GM12878 (cell line): ENCODE results near the gene FXN. TPM values are rescaled to one million over a fixed set of nuclear protein-coding genes. Genes with fewer than 3 reads are reported as not detected.

Experiments
- ATAC-seq: fragments of 200-7000 bp; cut with Tn5 transposase; 3 replicates; pipeline ENCODE4 v1.9.1; 2020; ENCODE audit warnings: mild to moderate bottlenecking, moderate library complexity
- BruUV-seq: library from RNA; stranded (reverse); fragments of 400-500 nt; replicated peaks from 2 replicates; lab custom pipeline; 2021; lab: Mats Ljungman, UMichigan
- CTCF ChIA-PET: fragments of 300-600 bp; sonication (Branson Sonifier 250); formaldehyde crosslinking; extraction: SDS; loops from one replicate; lab custom pipeline; 2021; ENCODE audit warnings: inconsistent platforms; lab: Yijun Ruan, JAX
- POLR2A ChIA-PET: fragments of 350-600 bp; formaldehyde crosslinking; extraction: SDS; loops from one replicate; lab custom pipeline; 2021; ENCODE audit warnings: inconsistent platforms; lab: Charles Lee
- RAD21 ChIA-PET: fragments of 300-600 bp; sonication (Branson Sonifier 250); formaldehyde crosslinking; loops from one replicate; lab custom pipeline; 2023; ENCODE audit warnings: antibody characterized with exemption; ENCODE audit not compliant: unreplicated experiment; lab: Charles Lee
- SMC1A ChIA-PET: fragments of 300-600 bp; sonication (Branson Sonifier 250); formaldehyde crosslinking; loops from one replicate; lab custom pipeline; 2023; ENCODE audit not compliant: unreplicated experiment, uncharacterized antibody; lab: Charles Lee
- DNase-seq: peaks from one replicate; pipeline ENCODE4 v3.0.0-alpha.2; 2011; ENCODE audit warnings: low read depth, low spot score
- FAIRE-seq: peaks from 3 replicates; lab custom pipeline; 2011; peaks lifted over from hg19 to GRCh38; lab: Jason Lieb, UNC
- H2AFZ ChIP-seq: 2 replicates; pipeline ENCODE4 v1.6.0; 2011; ENCODE audit warnings: low read depth, low read length, control low read depth; ENCODE audit not compliant: control insufficient read depth
- H3K27ac ChIP-seq: 2 replicates; pipeline ENCODE4 v1.5.1; 2011; ENCODE audit warnings: control low read depth; ENCODE audit not compliant: control insufficient read depth, insufficient read depth
- H3K27me3 ChIP-seq, 2 experiments: replicated peaks in 1 of 2; 2 replicates each; pipeline versions ENCODE4 v1.6.0 to v1.6.1; 2011; ENCODE audit warnings: low read length in 1 of 2; ENCODE audit not compliant: control insufficient read depth in 2 of 2, insufficient read depth in 2 of 2
- H3K36me3 ChIP-seq, 2 experiments: 2 replicates each; pipeline ENCODE4 v1.5.1; 2011; ENCODE audit warnings: low read length in 1 of 2; ENCODE audit not compliant: control insufficient read depth in 2 of 2, insufficient read depth in 2 of 2
- H3K4me1 ChIP-seq: 2 replicates; pipeline ENCODE4 v1.6.1; 2011; ENCODE audit warnings: mild to moderate bottlenecking, low read length, moderate library complexity, mixed read lengths; ENCODE audit not compliant: control insufficient read depth, insufficient read depth
- H3K4me2 ChIP-seq: 2 replicates; pipeline ENCODE4 v1.6.0; 2011; ENCODE audit warnings: control low read depth; ENCODE audit not compliant: control insufficient read depth, insufficient read depth
- H3K4me3 ChIP-seq: fragments of 200-600 bp; sonication (generic); 2 replicates; pipeline ENCODE4 v1.5.1; 2016
- H3K79me2 ChIP-seq: 2 replicates; pipeline ENCODE4 v1.6.0; 2011; ENCODE audit warnings: low read length; ENCODE audit not compliant: control insufficient read depth, insufficient read depth
- H3K9ac ChIP-seq: 2 replicates; pipeline ENCODE4 v1.8.0; 2011; ENCODE audit warnings: low read length, control low read depth, mixed read lengths; ENCODE audit not compliant: control insufficient read depth, insufficient read depth
- H3K9me3 ChIP-seq: replicated peaks from 3 replicates; pipeline ENCODE4 v1.5.1; 2011; ENCODE audit warnings: mild to moderate bottlenecking, low read length; ENCODE audit not compliant: control insufficient read depth, insufficient read depth
- H4K20me1 ChIP-seq: 2 replicates; pipeline ENCODE4 v1.6.0; 2011; ENCODE audit not compliant: control insufficient read depth, insufficient read depth
- CEBPB ChIP-seq, 2 experiments: fragments of 150-350 bp in 1 of 2; IDR thresholded peaks; 2 replicates each; pipeline ENCODE4 v1.6.1; 2012 to 2014; ENCODE audit warnings: low read depth in 2 of 2, low read length in 2 of 2, borderline replicate concordance in 1 of 2, inconsistent platforms in 1 of 2
- CHD1 ChIP-seq: IDR thresholded peaks from 2 replicates; pipeline ENCODE4 v1.6.1; 2012; ENCODE audit warnings: low read depth, low read length, improper control_type of control experiment
- CHD4 ChIP-seq: fragments of 200-600 bp; sonication (generic); IDR thresholded peaks from 2 replicates; pipeline ENCODE4 v1.6.1; 2016; ENCODE audit warnings: mild to moderate bottlenecking
- EZH2 ChIP-seq: IDR thresholded peaks from 2 replicates; pipeline ENCODE4 v1.6.1; 2012; ENCODE audit warnings: low read depth, mild to moderate bottlenecking, control low read depth, inconsistent platforms, low read length, borderline replicate concordance; ENCODE audit not compliant: control insufficient read depth
- GABPA ChIP-seq: IDR thresholded peaks from 2 replicates; pipeline ENCODE4 v1.6.1; 2014; ENCODE audit warnings: antibody characterized with exemption, low read depth, mild to moderate bottlenecking, inconsistent platforms
- HDAC6 ChIP-seq: fragments of 200-600 bp; sonication (generic); IDR thresholded peaks from one replicate; pipeline ENCODE4 v1.8.0; 2017; ENCODE audit warnings: antibody characterized with exemption; ENCODE audit not compliant: unreplicated experiment
- HDGF ChIP-seq: fragments of 450-650 bp; IDR thresholded peaks from 2 replicates; pipeline ENCODE4 v1.6.1; 2016; ENCODE audit warnings: antibody characterized with exemption
- MYC ChIP-seq: IDR thresholded peaks from 2 replicates; pipeline ENCODE4 v1.6.1; 2011; ENCODE audit warnings: mild to moderate bottlenecking, low read length, moderate library complexity, inconsistent platforms; ENCODE audit not compliant: insufficient read depth, insufficient replicate concordance, insufficient read length, severe bottlenecking
- NFXL1 ChIP-seq: fragments of 450-650 bp; IDR thresholded peaks from 2 replicates; pipeline ENCODE4 v1.6.1; 2017; ENCODE audit warnings: antibody characterized with exemption, mild to moderate bottlenecking, borderline replicate concordance
- NFYA ChIP-seq: IDR thresholded peaks from 2 replicates; pipeline ENCODE4 v1.6.1; 2011; ENCODE audit warnings: low read depth, mild to moderate bottlenecking, low read length, improper control_type of control experiment, borderline replicate concordance
- PAX5 ChIP-seq: IDR thresholded peaks from 2 replicates; pipeline ENCODE4 v1.6.1; 2011; ENCODE audit warnings: low read depth, low read length, borderline replicate concordance
- POLR2AphosphoS5 ChIP-seq: IDR thresholded peaks from 2 replicates; pipeline ENCODE4 v1.6.1; 2011; ENCODE audit warnings: mild to moderate bottlenecking, low read length, inconsistent platforms
- SMC3 ChIP-seq: IDR thresholded peaks from 2 replicates; pipeline ENCODE4 v1.6.1; 2011; ENCODE audit warnings: low read length, improper control_type of control experiment, borderline replicate concordance
- SRF ChIP-seq, 2 experiments: IDR thresholded peaks; 2 replicates each; pipeline ENCODE4 v1.6.1; 2011; ENCODE audit warnings: low read depth in 2 of 2, low read length in 2 of 2, mild to moderate bottlenecking in 1 of 2, moderate library complexity in 1 of 2
- WRNIP1 ChIP-seq: IDR thresholded peaks from 2 replicates; pipeline ENCODE4 v1.6.1; 2011; ENCODE audit warnings: low read depth, low read length, improper control_type of control experiment, borderline replicate concordance
- ZNF207 ChIP-seq: fragments of 450-650 bp; IDR thresholded peaks from 2 replicates; pipeline ENCODE4 v1.6.1; 2014; ENCODE audit warnings: antibody characterized with exemption, mild to moderate bottlenecking, borderline replicate concordance
- WGBS: methylation state at CpG from one replicate; pipeline ENCODE4 v1.1.6; 2016; ENCODE audit warnings: low lambda C conversion rate; ENCODE audit not compliant: insufficient replicate concordance, insufficient coverage; ENCODE audit errors: missing lambda C conversion rate; 5-methylcytosine and 5-hydroxymethylcytosine counted together
- in situ Hi-C: fragments of 300-500 bp; cut with MboI; formaldehyde crosslinking; loops from 9 replicates; pipeline ENCODE4 v1.14.3; 2018; ENCODE audit warnings: mixed read lengths
- intact Hi-C: fragments of 100-400 bp; cut with micrococcal nuclease; formaldehyde crosslinking; loops from one replicate; pipeline ENCODE4 v1.14.2; 2022; ENCODE audit not compliant: unreplicated experiment
- polyA plus RNA-seq, 11 experiments: library from polyadenylated mRNA; depleted of rRNA in 4 of 11; unstranded in 6 of 11; stranded (reverse) in 5 of 11; fragments of >200 nt; fragmentation: Nextera tagmentation in 4 of 11; fragmentation: Illumina TruSeq in 1 of 11; extraction: Ambion mirVana in 4 of 11; extraction: Trizol in 1 of 11; gene quantifications; 1 replicate in 1 of 11; 2 replicates in 10 of 11; pipeline versions ENCODE4 v1.2.1 to v1.2.3, GENCODE V29; 2011 to 2016; ENCODE audit warnings: inconsistent platforms in 2 of 11, missing spikeins in 2 of 11, low read depth in 1 of 11
- total RNA-seq, 4 experiments: library from RNA; depleted of rRNA in 3 of 4; stranded (reverse); fragments of >200 nt in 3 of 4; fragmentation: Illumina TruSeq in 1 of 4; extraction: Trizol in 1 of 4; gene quantifications; 2 replicates each; pipeline versions ENCODE4 v1.2.1 to v1.2.3, GENCODE V29; 2013 to 2021
- TF ChIP-seq, protein P1 (sequence below): fragments of 450-650 bp; IDR thresholded peaks from 2 replicates; pipeline ENCODE4 v1.6.1; 2016; ENCODE audit warnings: mild to moderate bottlenecking
- TF ChIP-seq, protein P2 (sequence below): IDR thresholded peaks from 2 replicates; pipeline ENCODE4 v1.6.1; 2011; ENCODE audit warnings: borderline replicate concordance, low read depth, mild to moderate bottlenecking, moderate library complexity, mixed read lengths, low read length; ENCODE audit not compliant: insufficient read depth; ENCODE audit errors: extremely low read length

FXN gene
- total and polyA plus RNA-seq, 10 of the 15 experiments (the other 5 are each of a cell fraction or from before 2014, with no cell fraction given): 7.3 to 78.0 (median 23.2) TPM

DNA sequence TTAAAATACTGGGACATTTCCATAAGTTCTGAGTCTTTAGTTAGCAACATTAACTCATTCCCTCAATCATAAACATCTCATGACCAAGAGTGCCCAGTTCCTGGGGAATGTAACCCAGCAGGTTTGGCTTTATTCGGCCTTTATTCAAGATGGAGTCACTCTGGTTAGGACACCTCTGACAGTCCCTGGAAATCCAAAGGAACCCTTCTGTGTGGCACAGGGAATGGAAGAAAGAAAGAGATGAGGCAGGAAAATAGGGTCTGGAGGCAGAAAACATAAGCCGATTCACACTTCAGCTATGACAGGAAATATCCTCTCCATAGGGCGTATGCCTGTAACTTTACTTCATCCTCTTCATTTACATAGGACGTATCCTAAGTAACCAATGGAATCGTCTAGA lies 53.5 kb downstream of the FXN start (continued):
- TF ChIP-seq GABPA (no peak), ZNF207 (no peak), HDAC6 (no peak), POLR2AphosphoS5 (no peak), CHD1 (no peak), PAX5 (no peak)
- TF ChIP-seq, protein P1, sequence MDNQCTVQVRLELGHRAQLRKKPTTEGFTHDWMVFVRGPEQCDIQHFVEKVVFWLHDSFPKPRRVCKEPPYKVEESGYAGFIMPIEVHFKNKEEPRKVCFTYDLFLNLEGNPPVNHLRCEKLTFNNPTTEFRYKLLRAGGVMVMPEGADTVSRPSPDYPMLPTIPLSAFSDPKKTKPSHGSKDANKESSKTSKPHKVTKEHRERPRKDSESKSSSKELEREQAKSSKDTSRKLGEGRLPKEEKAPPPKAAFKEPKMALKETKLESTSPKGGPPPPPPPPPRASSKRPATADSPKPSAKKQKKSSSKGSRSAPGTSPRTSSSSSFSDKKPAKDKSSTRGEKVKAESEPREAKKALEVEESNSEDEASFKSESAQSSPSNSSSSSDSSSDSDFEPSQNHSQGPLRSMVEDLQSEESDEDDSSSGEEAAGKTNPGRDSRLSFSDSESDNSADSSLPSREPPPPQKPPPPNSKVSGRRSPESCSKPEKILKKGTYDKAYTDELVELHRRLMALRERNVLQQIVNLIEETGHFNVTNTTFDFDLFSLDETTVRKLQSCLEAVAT: no peak

DNA sequence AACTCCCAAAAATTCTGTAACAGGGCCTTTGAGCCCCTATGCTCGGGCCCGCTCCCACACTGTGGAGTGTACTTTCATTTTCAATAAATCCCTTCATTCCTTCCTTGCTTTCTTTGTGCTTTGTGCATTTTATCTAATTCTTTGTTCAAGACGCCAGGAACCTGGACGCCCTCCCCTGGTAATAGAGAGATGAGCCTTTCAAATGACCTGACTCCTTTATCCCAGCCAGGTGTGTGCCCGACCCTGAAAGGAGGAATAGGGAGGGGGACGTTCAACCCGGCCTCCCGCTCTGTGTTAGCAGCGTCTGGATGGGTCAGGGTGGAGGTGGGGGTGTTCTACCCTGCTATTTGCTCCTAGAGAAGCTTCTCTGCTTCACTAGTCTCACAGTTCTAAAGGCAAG lies 53.9 kb downstream of the FXN start:
- 86% methylated on average over 9 of the region's 9 CpGs for WGBS
- Histone ChIP-seq H3K4me2 (no peak overlapping the region), H3K79me2 (no peaks in the 10 kb centered on the region), H3K4me1 (no peaks in the 10 kb centered on the region), H3K9me3 (no peaks in the 10 kb centered on the region), H3K36me3 (no peaks in the 10 kb centered on the region), H2AFZ (no peak overlapping the region), H3K9ac (no peak overlapping the region), H3K4me3 (no peak overlapping the region), H3K27ac (no peak overlapping the region), H3K27me3 (no peaks in the 10 kb centered on the region), H4K20me1 (no peaks in the 10 kb centered on the region)
- no peak for TF ChIP-seq SMC3
- TF ChIP-seq NFXL1: no peak
- TF ChIP-seq MYC: no peak
- no peak for TF ChIP-seq WRNIP1
- TF ChIP-seq NFYA: no peak
- no peak for TF ChIP-seq CEBPB (IDR thresholded peaks at IDR 0.05; ENCODE audit: borderline replicate concordance in 1 of 2, low read depth in 2 of 2, low read length in 2 of 2)
- TF ChIP-seq CHD4: no peak
- no peak for TF ChIP-seq EZH2
- TF ChIP-seq HDGF: no peak
- TF ChIP-seq, protein P2, sequence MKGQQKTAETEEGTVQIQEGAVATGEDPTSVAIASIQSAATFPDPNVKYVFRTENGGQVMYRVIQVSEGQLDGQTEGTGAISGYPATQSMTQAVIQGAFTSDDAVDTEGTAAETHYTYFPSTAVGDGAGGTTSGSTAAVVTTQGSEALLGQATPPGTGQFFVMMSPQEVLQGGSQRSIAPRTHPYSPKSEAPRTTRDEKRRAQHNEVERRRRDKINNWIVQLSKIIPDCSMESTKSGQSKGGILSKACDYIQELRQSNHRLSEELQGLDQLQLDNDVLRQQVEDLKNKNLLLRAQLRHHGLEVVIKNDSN: no peak
- no peak for TF ChIP-seq SRF (IDR thresholded peaks at IDR 0.05; ENCODE audit: low read depth in 2 of 2, low read length in 2 of 2)
- ChIA-PET SMC1A (no interaction called here), POLR2A (no interaction called here), CTCF (interaction anchor here (1.3 kb wide), 1 partner anchor 104 kb away, joined by 3 read pairs; no protein-coding TSS in a partner anchor), RAD21 (no interaction called here)
- intact Hi-C loops: no loop called here
- DNase-seq: no peak
- no peak for FAIRE-seq
- no TSS peak for BruUV-seq
- no peak for ATAC-seq
- in situ Hi-C loops: no loop called here
